Osteoblast (primary cell): ENCODE results near the gene PRKAG2. TPM values are rescaled to one million over a fixed set of nuclear protein-coding genes. Genes with fewer than 3 reads are reported as not detected.

Experiments used
- DNase-seq: peaks from one replicate; pipeline ENCODE4 v3.0.0; 2011; ENCODE audit warnings: low spot score, mixed read lengths; ENCODE audit not compliant: insufficient read length; ENCODE audit errors: missing footprints
- H2AFZ ChIP-seq: 2 replicates; pipeline ENCODE4 v1.6.0; 2011; ENCODE audit warnings: mild to moderate bottlenecking, low read length
- H3K27ac ChIP-seq: 2 replicates; pipeline ENCODE4 v1.5.1; 2011; ENCODE audit warnings: mild to moderate bottlenecking, low read depth, low read length, moderate library complexity
- H3K27me3 ChIP-seq: 2 replicates; pipeline ENCODE4 v1.6.0; 2012; ENCODE audit warnings: mild to moderate bottlenecking, control low read depth, inconsistent platforms, low read length, moderate library complexity; ENCODE audit not compliant: insufficient read depth
- H3K36me3 ChIP-seq: 2 replicates; pipeline ENCODE4 v1.5.1; 2011; ENCODE audit warnings: mild to moderate bottlenecking, low read length, control low read depth, moderate library complexity; ENCODE audit not compliant: insufficient read depth
- H3K4me1 ChIP-seq: 2 replicates; pipeline ENCODE4 v1.5.1; 2011; ENCODE audit warnings: mild to moderate bottlenecking, low read length, control low read depth, moderate library complexity; ENCODE audit not compliant: insufficient read depth
- H3K4me2 ChIP-seq: 2 replicates; pipeline ENCODE4 v1.6.0; 2011; ENCODE audit warnings: mild to moderate bottlenecking, low read length; ENCODE audit not compliant: insufficient read depth
- H3K4me3 ChIP-seq: fragments of 200-600 bp; sonication (generic); 3 replicates; pipeline ENCODE4 v1.5.1; 2012; ENCODE audit warnings: mild to moderate bottlenecking, low read length, inconsistent platforms; ENCODE audit not compliant: insufficient read depth
- H3K79me2 ChIP-seq: 2 replicates; pipeline ENCODE4 v1.6.0; 2012; ENCODE audit warnings: mild to moderate bottlenecking, low read length, control low read depth, inconsistent platforms; ENCODE audit not compliant: insufficient read depth
- H3K9me3 ChIP-seq: 2 replicates; pipeline ENCODE4 v1.5.1; 2011; ENCODE audit warnings: low read depth, low read length, control low read depth
- H4K20me1 ChIP-seq: 2 replicates; pipeline ENCODE4 v1.6.0; 2012; ENCODE audit warnings: mild to moderate bottlenecking, low read length, control low read depth; ENCODE audit not compliant: insufficient read depth
- total RNA-seq: library from RNA; depleted of rRNA; stranded (reverse); fragments of >200 nt; gene quantifications from 2 replicates; pipeline ENCODE4 v1.2.3, GENCODE V29; 2012
- TF ChIP-seq, protein P1 (sequence below): IDR thresholded peaks from 2 replicates; pipeline ENCODE4 v1.5.1; 2011; ENCODE audit warnings: mild to moderate bottlenecking, low read depth, low read length, moderate library complexity; ENCODE audit errors: extremely low read depth

PRKAG2 gene
- total RNA-seq, 1 donor = 20.6 TPM

DNA sequence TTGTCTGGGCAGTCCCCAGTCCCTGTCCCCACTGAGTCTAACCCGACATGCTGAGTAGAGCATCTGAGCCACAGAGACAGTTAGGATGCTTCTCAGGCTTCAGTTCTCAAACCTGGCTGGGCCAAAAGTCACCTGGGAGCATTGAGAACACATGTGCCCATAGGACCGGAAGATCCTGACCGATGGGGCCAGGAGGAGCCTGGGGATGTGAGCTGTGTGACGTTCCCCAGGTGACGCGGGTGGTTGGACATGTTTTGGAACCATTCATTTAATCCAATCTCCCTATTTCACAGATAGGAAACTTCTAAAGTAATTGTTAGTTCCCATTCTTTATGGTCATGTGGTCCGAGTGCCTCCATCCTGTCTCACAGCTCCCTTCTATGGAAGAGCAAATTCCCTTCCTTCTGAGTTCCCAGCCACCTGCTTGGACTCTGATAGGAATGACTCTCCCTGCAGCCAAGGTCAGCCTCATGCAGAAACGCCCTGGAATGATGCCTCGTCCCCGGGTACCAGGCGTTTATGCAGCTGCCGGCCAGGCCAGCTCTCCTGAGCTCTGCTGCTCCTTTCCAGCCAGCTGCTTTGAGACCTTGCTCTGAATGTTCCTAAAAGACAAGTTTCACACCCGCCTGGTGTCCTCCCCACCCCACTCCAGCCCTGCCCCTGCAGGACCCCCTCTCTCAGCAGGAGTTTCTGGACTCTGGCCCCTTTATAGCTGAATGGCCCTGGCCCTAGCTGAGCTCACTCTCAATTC is 190.7 kb downstream of the PRKAG2 start:
- peak overlapping the region; percentile 33 for H3K27ac ChIP-seq
- no peak overlapping the region for H2AFZ ChIP-seq
- no peak overlapping the region for H3K4me2 ChIP-seq
- TF ChIP-seq, protein P1, sequence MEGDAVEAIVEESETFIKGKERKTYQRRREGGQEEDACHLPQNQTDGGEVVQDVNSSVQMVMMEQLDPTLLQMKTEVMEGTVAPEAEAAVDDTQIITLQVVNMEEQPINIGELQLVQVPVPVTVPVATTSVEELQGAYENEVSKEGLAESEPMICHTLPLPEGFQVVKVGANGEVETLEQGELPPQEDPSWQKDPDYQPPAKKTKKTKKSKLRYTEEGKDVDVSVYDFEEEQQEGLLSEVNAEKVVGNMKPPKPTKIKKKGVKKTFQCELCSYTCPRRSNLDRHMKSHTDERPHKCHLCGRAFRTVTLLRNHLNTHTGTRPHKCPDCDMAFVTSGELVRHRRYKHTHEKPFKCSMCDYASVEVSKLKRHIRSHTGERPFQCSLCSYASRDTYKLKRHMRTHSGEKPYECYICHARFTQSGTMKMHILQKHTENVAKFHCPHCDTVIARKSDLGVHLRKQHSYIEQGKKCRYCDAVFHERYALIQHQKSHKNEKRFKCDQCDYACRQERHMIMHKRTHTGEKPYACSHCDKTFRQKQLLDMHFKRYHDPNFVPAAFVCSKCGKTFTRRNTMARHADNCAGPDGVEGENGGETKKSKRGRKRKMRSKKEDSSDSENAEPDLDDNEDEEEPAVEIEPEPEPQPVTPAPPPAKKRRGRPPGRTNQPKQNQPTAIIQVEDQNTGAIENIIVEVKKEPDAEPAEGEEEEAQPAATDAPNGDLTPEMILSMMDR = no peak
- no peaks in the 10 kb centered on the region for H3K27me3 ChIP-seq
- peak; percentile 56 for DNase-seq
- H4K20me1 ChIP-seq = no peaks in the 10 kb centered on the region
- H3K79me2 ChIP-seq = no peaks in the 10 kb centered on the region
- H3K4me1 ChIP-seq = peaks cover 30% of the 10 kb centered on the region
- no peaks in the 10 kb centered on the region for H3K9me3 ChIP-seq
- H3K4me3 ChIP-seq = no peak overlapping the region
- no peaks in the 10 kb centered on the region for H3K36me3 ChIP-seq

DNA sequence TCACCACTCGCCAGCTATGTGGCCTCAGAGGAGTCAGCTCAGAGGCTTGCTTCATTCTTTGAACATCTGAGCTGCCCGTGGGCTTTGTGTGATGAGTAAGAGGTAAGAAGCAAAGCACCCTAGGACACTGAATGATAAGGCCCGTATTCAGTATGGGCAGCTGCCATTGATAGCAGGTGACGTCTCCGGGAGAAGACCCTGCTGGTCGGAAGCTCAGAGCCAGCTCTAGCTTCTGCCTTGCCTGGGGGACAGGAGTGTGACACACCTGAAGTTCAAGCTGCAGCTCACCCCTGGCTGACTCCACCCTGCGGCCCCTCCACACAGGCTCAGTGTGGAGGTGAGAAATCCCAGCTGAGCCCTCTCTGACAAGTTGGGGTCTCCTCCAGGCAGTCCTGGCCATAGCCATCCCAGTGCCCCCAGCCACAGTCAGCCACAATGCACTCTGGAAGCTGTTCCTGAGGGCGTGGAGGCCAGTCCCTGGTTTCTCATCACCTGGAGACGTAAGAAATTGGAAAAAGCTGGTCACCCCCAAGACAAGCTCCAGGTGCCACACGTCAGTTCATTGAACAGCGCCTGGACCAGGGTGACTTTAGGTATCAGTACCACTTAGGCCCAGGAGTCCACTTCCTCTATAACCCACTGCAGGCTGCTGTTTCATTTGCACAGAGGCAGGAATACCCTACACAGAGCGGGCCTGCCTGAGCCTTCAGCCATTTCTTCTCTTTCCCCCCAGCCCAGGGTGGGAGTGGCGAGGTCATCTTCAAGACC is 192.3 kb downstream of the PRKAG2 start:
- no peak overlapping the region for H3K27ac ChIP-seq
- peak; percentile 73 for DNase-seq
- H3K79me2 ChIP-seq = no peaks in the 10 kb centered on the region
- H3K4me2 ChIP-seq = no peak overlapping the region
- no peaks in the 10 kb centered on the region for H3K27me3 ChIP-seq
- H3K4me3 ChIP-seq = no peak overlapping the region
- H3K9me3 ChIP-seq = no peaks in the 10 kb centered on the region
- no peak overlapping the region for H2AFZ ChIP-seq
- TF ChIP-seq, protein P1 = no peak
- H3K4me1 ChIP-seq = peaks cover 21% of the 10 kb centered on the region
- H4K20me1 ChIP-seq = no peaks in the 10 kb centered on the region
- no peaks in the 10 kb centered on the region for H3K36me3 ChIP-seq

DNA sequence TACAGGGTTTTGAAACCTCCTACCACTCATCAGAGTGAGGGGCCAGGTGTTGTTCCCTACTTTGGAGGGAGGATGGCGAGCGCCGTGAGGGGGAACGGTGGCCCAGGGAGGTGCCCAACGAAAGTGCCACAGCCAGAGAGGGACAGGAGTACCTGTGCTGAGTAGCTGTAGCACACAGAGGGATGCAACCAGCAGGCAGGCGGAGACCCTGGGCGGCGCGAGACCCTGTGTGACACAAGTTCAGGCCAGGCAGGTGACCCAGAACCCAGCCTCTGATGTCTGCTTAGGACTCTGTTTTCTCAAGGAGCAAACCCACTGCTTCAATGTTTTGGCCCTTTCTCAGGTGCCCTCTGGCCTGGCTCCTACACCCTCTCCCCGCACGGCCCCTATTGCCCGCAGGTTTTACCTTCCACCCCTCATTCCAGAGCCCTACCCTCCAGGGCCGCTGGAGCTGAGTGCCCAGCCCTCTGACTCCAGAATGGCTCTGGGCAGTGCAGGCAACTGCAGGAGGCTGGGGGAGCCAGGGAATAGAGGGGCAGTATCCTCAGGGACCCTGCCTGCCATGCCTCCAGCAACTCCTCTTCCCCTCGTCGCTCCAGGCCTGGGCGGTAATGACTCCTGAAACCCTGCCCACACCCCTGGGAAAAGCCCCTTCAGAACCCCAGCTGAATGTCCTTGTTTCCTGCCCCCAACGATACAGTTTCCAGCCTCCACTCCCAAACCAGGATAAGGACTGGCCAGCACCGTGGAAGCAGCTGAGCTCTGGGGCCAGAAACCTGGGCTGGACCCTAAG is 193.1 kb downstream of the PRKAG2 start:
- H3K36me3 ChIP-seq = no peaks in the 10 kb centered on the region
- H3K27me3 ChIP-seq = no peaks in the 10 kb centered on the region
- no peak overlapping the region for H2AFZ ChIP-seq
- no peaks in the 10 kb centered on the region for H3K9me3 ChIP-seq
- H3K4me2 ChIP-seq = no peak overlapping the region
- no peaks in the 10 kb centered on the region for H3K79me2 ChIP-seq
- no peak overlapping the region for H3K4me3 ChIP-seq
- peak; percentile 37 for DNase-seq
- H3K4me1 ChIP-seq = peaks cover 21% of the 10 kb centered on the region
- no peaks in the 10 kb centered on the region for H4K20me1 ChIP-seq
- H3K27ac ChIP-seq = no peak overlapping the region
- TF ChIP-seq, protein P1 = no peak
